K562 (cell line): Measurements from ENCODE around the gene TTC23L. TPM values are rescaled to one million over a fixed set of nuclear protein-coding genes. Genes with fewer than 3 reads are reported as not detected.

Experiments
- ATAC-seq: fragments of 200-7000 bp; cut with Tn5 transposase; 3 replicates; pipeline ENCODE4 v1.9.1; 2020; ENCODE audit warnings: moderate library complexity
- BruUV-seq: library from RNA; stranded (reverse); fragments of 400-500 nt; replicated peaks from 2 replicates; lab custom pipeline; 2021; lab: Mats Ljungman, UMichigan
- CTCF ChIA-PET: fragments of 300-600 bp; formaldehyde crosslinking; extraction: SDS; loops from one replicate; lab custom pipeline; 2021; ENCODE audit warnings: low intra/inter-chr PET ratio; lab: Yijun Ruan, JAX
- POLR2A ChIA-PET: fragments of 300-600, 350-650 bp; sonication (Branson Sonifier 250); formaldehyde crosslinking; extraction: SDS; loops from one replicate; lab custom pipeline; 2021; ENCODE audit warnings: antibody characterized with exemption, inconsistent platforms; lab: Yijun Ruan, JAX
- DNase-seq, 4 experiments: peaks; one replicate each; pipeline versions ENCODE4 v3.0.0 to v3.0.0-alpha.2; 2011 to 2018; ENCODE audit warnings: low spot score in 3 of 4, mixed read lengths in 3 of 4; ENCODE audit errors: extremely low read depth in 1 of 4
- FAIRE-seq: peaks from 2 replicates; lab custom pipeline; 2011; peaks lifted over from hg19 to GRCh38; lab: Jason Lieb, UNC
- H2AFZ ChIP-seq: 2 replicates; pipeline ENCODE4 v1.6.0; 2011; ENCODE audit warnings: low read depth, low read length, control low read depth, inconsistent platforms
- H3K27ac ChIP-seq: fragments of 200-600 bp; 3 replicates; pipeline ENCODE4 v1.8.0; 2011; ENCODE audit warnings: low read depth, mild to moderate bottlenecking, control low read depth, inconsistent platforms, low read length, moderate library complexity, mixed read lengths; ENCODE audit errors: extremely low read depth
- H3K27me3 ChIP-seq, 2 experiments: fragments of 300-600 bp in 1 of 2; 2 replicates in 1 of 2; 3 replicates in 1 of 2; pipeline versions ENCODE4 v1.6.0 to v1.8.0; 2011; ENCODE audit warnings: inconsistent platforms in 2 of 2, low read length in 2 of 2, mild to moderate bottlenecking in 1 of 2, mixed read lengths in 1 of 2, moderate library complexity in 1 of 2; ENCODE audit not compliant: control insufficient read depth in 2 of 2, insufficient read depth in 2 of 2
- H3K36me3 ChIP-seq: fragments of 300-600 bp; 3 replicates; pipeline ENCODE4 v1.8.0; 2011; ENCODE audit warnings: mild to moderate bottlenecking, low read length, inconsistent platforms; ENCODE audit not compliant: control insufficient read depth, insufficient read depth
- H3K4me1 ChIP-seq, 2 experiments: fragments of 200-600 bp in 1 of 2; replicated peaks in 1 of 2; 2 replicates in 1 of 2; 3 replicates in 1 of 2; pipeline versions ENCODE4 v1.5.1 to v1.8.0; 2011; ENCODE audit warnings: inconsistent platforms in 2 of 2, low read length in 2 of 2, mild to moderate bottlenecking in 1 of 2, mixed read lengths in 1 of 2, moderate library complexity in 1 of 2; ENCODE audit not compliant: control insufficient read depth in 2 of 2, insufficient read depth in 2 of 2
- H3K4me2 ChIP-seq: 2 replicates; pipeline ENCODE4 v1.6.1; 2011; ENCODE audit warnings: low read length, control low read depth, inconsistent platforms, mixed read lengths; ENCODE audit not compliant: insufficient read depth
- H3K4me3 ChIP-seq: fragments of 200-600 bp; sonication (generic), shearing (Covaris generic); 2 replicates; pipeline ENCODE4 v1.5.1; 2016; ENCODE audit warnings: control low read depth, inconsistent platforms
- H3K79me2 ChIP-seq: fragments of 200-600 bp; 3 replicates; pipeline ENCODE4 v1.8.0; 2011; ENCODE audit warnings: low read length, inconsistent platforms; ENCODE audit not compliant: control insufficient read depth, insufficient read depth
- H3K9ac ChIP-seq, 2 experiments: 2 replicates each; pipeline versions ENCODE4 v1.6.0 to v1.6.1; 2011; ENCODE audit warnings: low read depth in 2 of 2, low read length in 2 of 2, control low read depth in 1 of 2, inconsistent platforms in 1 of 2, mild to moderate bottlenecking in 1 of 2, mixed read lengths in 1 of 2; ENCODE audit not compliant: insufficient read depth in 1 of 2
- H3K9me1 ChIP-seq: one replicate; pipeline ENCODE4 v1.6.0; 2011; ENCODE audit warnings: inconsistent platforms, mild to moderate bottlenecking, low read length, moderate library complexity; ENCODE audit not compliant: control insufficient read depth, insufficient read depth
- H3K9me3 ChIP-seq: replicated peaks from 2 replicates; pipeline ENCODE4 v1.5.1; 2011; ENCODE audit warnings: low read depth, low read length, inconsistent platforms; ENCODE audit not compliant: control insufficient read depth, insufficient read depth
- H4K20me1 ChIP-seq: replicated peaks from 2 replicates; pipeline ENCODE4 v1.6.1; 2011; ENCODE audit warnings: low read length, inconsistent platforms, mixed read lengths; ENCODE audit not compliant: control insufficient read depth, insufficient read depth
- ATF7 ChIP-seq: fragments of 450-650 bp; IDR thresholded peaks from 2 replicates; pipeline ENCODE4 v1.7.1; 2014; ENCODE audit warnings: mild to moderate bottlenecking, moderate library complexity
- C11orf30 ChIP-seq: fragments of 450-650 bp; IDR thresholded peaks from 2 replicates; pipeline ENCODE4 v1.6.1; 2016; ENCODE audit warnings: low read depth, mild to moderate bottlenecking
- CREB1 ChIP-seq, 2 experiments: sonication (generic) in 1 of 2; formaldehyde crosslinking in 1 of 2; IDR thresholded peaks; 2 replicates each; pipeline versions ENCODE4 v1.6.1 to v1.8.0; 2012 to 2022; ENCODE audit warnings: inconsistent platforms in 1 of 2, mild to moderate bottlenecking in 1 of 2, missing genetic modification reagents in 1 of 2, moderate library complexity in 1 of 2
- ELF1 ChIP-seq: fragments of 200-800 bp; sonication (Bioruptor generic); IDR thresholded peaks from 2 replicates; pipeline ENCODE4 v1.6.1; 2016; ENCODE audit warnings: missing genetic modification characterization, missing compliant biosample characterization
- HMG20A ChIP-seq: fragments of 450-650 bp; formaldehyde crosslinking; conservative IDR thresholded peaks from 2 replicates; pipeline ENCODE4 v1.4.0; 2020; ENCODE audit warnings: mild to moderate bottlenecking, mixed read lengths
- KAT8 ChIP-seq: fragments of 450-650 bp; IDR thresholded peaks from 2 replicates; pipeline ENCODE4 v1.6.1; 2016; ENCODE audit warnings: low read depth, mild to moderate bottlenecking
- MYNN ChIP-seq, 2 experiments: sonication (generic); formaldehyde crosslinking in 1 of 2; IDR thresholded peaks; 2 replicates each; pipeline versions ENCODE4 v1.5.0 to v1.6.1; 2016 to 2020; ENCODE audit warnings: antibody characterized with exemption in 1 of 2, missing genetic modification reagents in 1 of 2
- PHF8 ChIP-seq: fragments of 200-600 bp; sonication (generic); IDR thresholded peaks from 2 replicates; pipeline ENCODE4 v1.6.1; 2012; ENCODE audit warnings: mixed run types, mild to moderate bottlenecking, inconsistent platforms, low read length, moderate library complexity, borderline replicate concordance
- SMAD4 ChIP-seq: fragments of 250-450 bp; sonication (Bioruptor Pico); conservative IDR thresholded peaks from 2 replicates; pipeline ENCODE4 v1.8.0; 2021; ENCODE audit warnings: inconsistent platforms, mild to moderate bottlenecking, moderate library complexity
- SMARCA4 ChIP-seq: fragments of 450-650 bp; IDR thresholded peaks from 2 replicates; pipeline ENCODE4 v1.6.1; 2016
- SMARCA5 ChIP-seq: fragments of 450-650 bp; IDR thresholded peaks from 2 replicates; pipeline ENCODE4 v1.6.1; 2016
- SNIP1 ChIP-seq: fragments of 450-650 bp; IDR thresholded peaks from 2 replicates; pipeline ENCODE4 v1.7.1; 2017; ENCODE audit warnings: low read depth, mild to moderate bottlenecking
- SOX6 ChIP-seq: fragments of 450-650 bp; IDR thresholded peaks from 2 replicates; pipeline ENCODE4 v1.6.1; 2014; ENCODE audit warnings: mild to moderate bottlenecking
- U2AF1 ChIP-seq: fragments of 200-400 bp; formaldehyde crosslinking; optimal IDR thresholded peaks from 2 replicates; pipeline ENCODE3; 2017; ENCODE audit warnings: mild to moderate bottlenecking, low read depth, low read length, moderate library complexity
- WGBS: fragments of 100-300 bp; shearing (Covaris generic); methylation state at CpG from one replicate; pipeline ENCODE4 v1.1.6; 2016; ENCODE audit warnings: low coverage, mixed read lengths; ENCODE audit not compliant: insufficient coverage; ENCODE audit errors: missing lambda C conversion rate; 5-methylcytosine and 5-hydroxymethylcytosine counted together
- in situ Hi-C: fragments of 300-500 bp; cut with MboI; formaldehyde crosslinking; loops from 4 replicates; pipeline ENCODE4 v1.15.0; 2018; ENCODE audit warnings: inconsistent platforms, mixed read lengths
- intact Hi-C: fragments of 100-400 bp; cut with micrococcal nuclease; formaldehyde crosslinking; loops from 2 replicates; pipeline ENCODE4 v1.14.2; 2022
- polyA plus RNA-seq, 8 experiments: library from polyadenylated mRNA; depleted of rRNA in 4 of 8; stranded (reverse) in 5 of 8; unstranded in 3 of 8; fragments of >200 nt; fragmentation: Nextera tagmentation in 2 of 8; fragmentation: Illumina TruSeq in 1 of 8; extraction: Ambion mirVana in 2 of 8; extraction: Trizol in 1 of 8; gene quantifications; 2 replicates each; pipeline versions ENCODE4 v1.2.1 to v1.2.3, GENCODE V29; 2011 to 2014; ENCODE audit warnings: inconsistent platforms in 1 of 8, missing spikeins in 1 of 8
- total RNA-seq, 7 experiments: library from RNA; depleted of rRNA in 6 of 7; stranded (reverse); fragments of >200 nt in 6 of 7; fragmentation: Illumina TruSeq in 2 of 7; extraction: Trizol in 2 of 7; gene quantifications; 2 replicates each; pipeline versions ENCODE4 v1.2.1 to v1.2.3, GENCODE V29; 2011 to 2021; ENCODE audit warnings: low replicate concordance in 1 of 7
- TF ChIP-seq, protein P1 (sequence below): fragments of 250-450 bp; sonication (Bioruptor Pico); IDR thresholded peaks from 2 replicates; pipeline ENCODE4 v1.4.0; 2020; ENCODE audit warnings: borderline replicate concordance
- TF ChIP-seq, protein P2 (sequence below): fragments of 250-450 bp; sonication (Bioruptor Pico); IDR thresholded peaks from 2 replicates; pipeline ENCODE4 v1.5.0; 2021; ENCODE audit warnings: mild to moderate bottlenecking, borderline replicate concordance

TTC23L gene
- total and polyA plus RNA-seq, 9 of the 15 experiments (the other 6 are each of a cell fraction or from before 2014, with no cell fraction given): 0.03 to 0.32 (median 0.14) TPM; not detected in 2

DNA sequence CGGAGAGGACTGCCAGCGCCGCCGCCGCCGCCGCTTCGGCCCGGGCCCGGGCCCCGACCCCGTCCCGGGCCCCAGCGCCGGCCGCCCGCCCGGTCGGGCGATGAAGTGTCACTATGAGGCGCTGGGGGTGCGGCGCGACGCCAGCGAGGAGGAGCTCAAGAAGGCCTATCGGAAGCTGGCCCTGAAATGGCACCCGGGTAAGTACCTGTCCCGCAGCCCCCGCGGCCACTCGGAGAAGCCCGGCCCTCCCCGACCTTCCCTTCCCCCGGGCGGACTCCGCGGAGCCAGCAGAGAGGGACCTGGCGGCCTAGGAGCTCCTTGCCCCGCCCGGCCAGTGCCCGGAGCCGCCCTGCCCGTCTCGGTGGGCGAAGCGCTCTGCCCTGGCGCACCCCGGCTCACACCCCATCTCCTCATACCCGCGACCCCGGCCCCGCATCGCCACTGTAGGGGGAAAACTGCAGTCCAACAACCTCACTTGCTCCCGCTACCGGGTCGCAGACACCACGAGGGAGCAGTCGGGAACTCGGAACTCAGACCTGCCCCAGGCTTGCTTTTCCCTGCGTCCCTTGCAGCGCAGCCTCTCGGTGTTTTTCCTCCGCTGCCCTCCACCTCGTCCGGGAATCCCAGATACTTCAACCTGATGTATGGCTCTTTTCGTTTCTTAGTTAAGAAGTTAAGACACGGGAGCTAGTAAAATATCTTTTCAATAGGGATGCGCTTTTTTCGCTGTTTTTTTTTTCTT, 90.9 kb downstream of the TTC23L start (continued):
- TF ChIP-seq PHF8 (peak; percentile 66; the same call in 1 of the 2 replicates), ELF1 (tag) (peak; percentile 48; the same call in 1 of the 2 replicates), SMARCA5 (no peak), SOX6 (no peak), HMG20A (CRISPR knock-in tag) (no peak), CREB1 (IDR thresholded peaks at IDR 0.05) (0 out of 2 replicates have a peak, but pooled peaks have one; percentile 12), CREB1 (CRISPR knock-in tag; IDR thresholded peaks at IDR 0.05) (peak; percentile 42; the same call in 1 of the 2 replicates)
- TF ChIP-seq, protein P1, sequence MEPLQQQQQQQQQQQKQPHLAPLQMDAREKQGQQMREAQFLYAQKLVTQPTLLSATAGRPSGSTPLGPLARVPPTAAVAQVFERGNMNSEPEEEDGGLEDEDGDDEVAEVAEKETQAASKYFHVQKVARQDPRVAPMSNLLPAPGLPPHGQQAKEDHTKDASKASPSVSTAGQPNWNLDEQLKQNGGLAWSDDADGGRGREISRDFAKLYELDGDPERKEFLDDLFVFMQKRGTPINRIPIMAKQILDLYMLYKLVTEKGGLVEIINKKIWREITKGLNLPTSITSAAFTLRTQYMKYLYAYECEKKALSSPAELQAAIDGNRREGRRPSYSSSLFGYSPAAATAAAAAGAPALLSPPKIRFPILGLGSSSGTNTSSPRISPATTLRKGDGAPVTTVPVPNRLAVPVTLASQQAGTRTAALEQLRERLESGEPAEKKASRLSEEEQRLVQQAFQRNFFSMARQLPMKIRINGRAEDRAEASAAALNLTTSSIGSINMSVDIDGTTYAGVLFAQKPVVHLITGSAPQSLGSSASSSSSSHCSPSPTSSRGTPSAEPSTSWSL (CRISPR knock-in tag): no peak

DNA sequence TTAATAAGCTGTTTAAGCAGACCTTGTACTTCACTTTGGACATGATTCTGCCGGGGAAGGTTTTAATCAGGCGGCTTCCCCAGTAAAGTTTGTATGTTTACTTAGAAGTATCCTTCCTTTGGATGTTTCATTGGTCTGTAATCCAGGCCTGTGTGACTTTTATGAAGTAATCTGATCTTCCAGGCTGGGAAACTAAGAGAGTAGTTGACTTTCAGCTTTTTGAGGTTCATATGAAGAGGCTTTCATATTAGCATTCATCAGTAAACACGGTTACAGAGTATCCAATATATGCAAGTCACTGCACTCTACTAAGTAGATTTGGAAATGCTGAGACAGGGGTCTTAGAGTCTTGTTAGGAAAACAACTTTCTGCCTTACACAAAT, 91.5 kb downstream of the TTC23L start:
- DNase-seq (no peak), FAIRE-seq (no peak), ATAC-seq (no peak)
- in situ Hi-C loops (no loop called here), intact Hi-C loops (no loop called here)
- peak overlapping the region; percentile 82; the same call in 1 of the 2 replicates for H2AFZ ChIP-seq
- no peaks in the 10 kb centered on the region for H3K27me3 ChIP-seq
- CTCF ChIA-PET: no interaction called here
- POLR2A ChIA-PET: interaction anchor here (0.6 to 3.7 kb wide), 6 partner anchors 9 to 335 kb away, joined by 3 to 67 read pairs (median 4); partner anchors contain the start of genes BRIX1 and RAD1
- H4K20me1 ChIP-seq: no peaks in the 10 kb centered on the region
- peak overlapping the region; percentile 85 for H3K27ac ChIP-seq
- no peaks in the 10 kb centered on the region for H3K9me1 ChIP-seq
- H3K79me2 ChIP-seq: peaks cover 75% of the 10 kb centered on the region
- peaks cover 9 to 18% of the 10 kb centered on the region in 2 experiments; a peak in 4 of 5 replicates for H3K4me1 ChIP-seq
- WGBS: 1% methylated on average over 3 of the region's 3 CpGs
- peak overlapping the region; percentile 84 for H3K4me3 ChIP-seq
- no TSS peak for BruUV-seq
- H3K9me3 ChIP-seq: no peaks in the 10 kb centered on the region
- H3K4me2 ChIP-seq: peak overlapping the region; percentile 94
- H3K36me3 ChIP-seq: peaks cover 62% of the 10 kb centered on the region
- peak overlapping the region; percentile 76 to 97 for H3K9ac ChIP-seq
- TF ChIP-seq C11orf30 (peak; percentile 87), KAT8 (no peak), SNIP1 (no peak), SMARCA4 (peak; percentile 25; the same call in 1 of the 2 replicates), U2AF1 (no peak), ATF7 (no peak), SMAD4 (CRISPR knock-in tag) (no peak), MYNN (IDR thresholded peaks at IDR 0.05) (no peak), MYNN (CRISPR knock-in tag; IDR thresholded peaks at IDR 0.05) (no peak)
- TF ChIP-seq, protein P2, sequence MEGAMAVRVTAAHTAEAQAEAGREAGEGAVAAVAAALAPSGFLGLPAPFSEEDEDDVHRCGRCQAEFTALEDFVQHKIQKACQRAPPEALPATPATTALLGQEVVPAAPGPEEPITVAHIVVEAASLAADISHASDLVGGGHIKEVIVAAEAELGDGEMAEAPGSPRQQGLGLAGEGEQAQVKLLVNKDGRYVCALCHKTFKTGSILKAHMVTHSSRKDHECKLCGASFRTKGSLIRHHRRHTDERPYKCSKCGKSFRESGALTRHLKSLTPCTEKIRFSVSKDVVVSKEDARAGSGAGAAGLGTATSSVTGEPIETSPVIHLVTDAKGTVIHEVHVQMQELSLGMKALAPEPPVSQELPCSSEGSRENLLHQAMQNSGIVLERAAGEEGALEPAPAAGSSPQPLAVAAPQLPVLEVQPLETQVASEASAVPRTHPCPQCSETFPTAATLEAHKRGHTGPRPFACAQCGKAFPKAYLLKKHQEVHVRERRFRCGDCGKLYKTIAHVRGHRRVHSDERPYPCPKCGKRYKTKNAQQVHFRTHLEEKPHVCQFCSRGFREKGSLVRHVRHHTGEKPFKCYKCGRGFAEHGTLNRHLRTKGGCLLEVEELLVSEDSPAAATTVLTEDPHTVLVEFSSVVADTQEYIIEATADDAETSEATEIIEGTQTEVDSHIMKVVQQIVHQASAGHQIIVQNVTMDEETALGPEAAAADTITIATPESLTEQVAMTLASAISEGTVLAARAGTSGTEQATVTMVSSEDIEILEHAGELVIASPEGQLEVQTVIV: no peak
